H1 (cell line): ENCODE measurements around the gene KIF3B. TPM values are rescaled to one million over a fixed set of nuclear protein-coding genes. Genes with fewer than 3 reads are reported as not detected.

Source experiments
- CEBPB ChIP-seq: IDR thresholded peaks from 2 replicates; pipeline ENCODE4 v1.6.1; 2012; ENCODE audit warnings: low read depth, low read length
- PHF8 ChIP-seq: fragments of 200-600 bp; sonication (generic); conservative IDR thresholded peaks from 2 replicates; pipeline ENCODE4 v1.7.1; 2012; ENCODE audit warnings: low read depth, mild to moderate bottlenecking, inconsistent platforms, low read length, moderate library complexity
- RFX5 ChIP-seq: IDR thresholded peaks from 2 replicates; pipeline ENCODE4 v1.6.1; 2011; ENCODE audit warnings: low read depth, low read length, improper control_type of control experiment, borderline replicate concordance
- RXRA ChIP-seq: IDR thresholded peaks from 2 replicates; pipeline ENCODE4 v1.6.1; 2011; ENCODE audit warnings: low read depth, mild to moderate bottlenecking, low read length, moderate library complexity; ENCODE audit not compliant: insufficient read depth
- SIRT6 ChIP-seq: IDR thresholded peaks from one replicate; pipeline ENCODE4 v1.7.1; 2012; ENCODE audit warnings: low read length, inconsistent platforms
- SIX5 ChIP-seq: IDR thresholded peaks from 2 replicates; pipeline ENCODE4 v1.6.1; 2011; ENCODE audit warnings: mild to moderate bottlenecking, low read depth, low read length
- SP2 ChIP-seq: IDR thresholded peaks from 2 replicates; pipeline ENCODE4 v1.6.1; 2012; ENCODE audit warnings: mild to moderate bottlenecking, low read length, inconsistent platforms
- TBP ChIP-seq: IDR thresholded peaks from 2 replicates; pipeline ENCODE4 v1.6.1; 2011; ENCODE audit warnings: low read depth, low read length, improper control_type of control experiment
- polyA plus RNA-seq, 7 experiments: library from polyadenylated mRNA; depleted of rRNA in 3 of 7; stranded (reverse) in 5 of 7; unstranded in 2 of 7; fragments of >200 nt in 5 of 7; fragments of 200-250 nt in 2 of 7; gene quantifications; 1 replicate in 5 of 7; 2 replicates in 1 of 7; 4 replicates in 1 of 7; pipeline versions ENCODE4 v1.2.1 to v1.2.3, GENCODE V29; 2011 to 2013; ENCODE audit warnings: missing spikeins in 2 of 7, mixed read lengths in 2 of 7
- total RNA-seq: library from RNA; stranded (reverse); fragmentation: NEBNext Ultra II Directional; extraction: Animal tissue kit (Norgen Biotek cat#: 25700); gene quantifications from 2 replicates; pipeline ENCODE4 v1.2.1, GENCODE V29; 2021
- TF ChIP-seq, protein P1 (sequence below): fragments of 300-600 bp; sonication (generic); IDR thresholded peaks from 2 replicates; pipeline ENCODE4 v1.7.1; 2012; ENCODE audit warnings: low read length, moderate library complexity, mild to moderate bottlenecking, inconsistent platforms; ENCODE audit not compliant: insufficient replicate concordance
- TF ChIP-seq, protein P2 (sequence below): IDR thresholded peaks from 2 replicates; pipeline ENCODE4 v1.6.1; 2012; ENCODE audit warnings: inconsistent platforms

The KIF3B gene
- total and polyA plus RNA-seq, 2 of the 8 experiments (the other 6 are each of a cell fraction or from before 2014, with no cell fraction given) = 10.1 to 22.4 TPM

DNA sequence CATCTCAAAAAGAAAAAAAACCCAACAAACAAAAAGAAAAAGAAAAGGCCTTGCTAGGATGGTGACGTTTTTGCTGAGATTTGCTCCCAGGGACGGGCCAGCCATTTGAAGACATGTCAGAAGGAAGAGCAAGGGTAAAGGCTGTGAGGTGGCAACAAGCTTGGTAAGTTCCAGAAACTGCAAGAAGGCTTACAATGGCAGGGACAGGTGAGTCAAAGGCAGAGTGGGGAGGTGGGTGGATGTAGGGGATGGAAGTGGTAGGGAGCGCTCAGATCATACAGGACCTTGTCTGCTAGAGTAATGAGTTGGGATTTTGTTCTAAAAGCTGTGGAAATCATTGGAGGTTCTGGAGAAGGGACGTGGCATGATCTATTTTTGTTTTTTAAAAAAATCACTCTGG lies 4.3 kb downstream of the KIF3B start (continued):
- TF ChIP-seq, protein P1, sequence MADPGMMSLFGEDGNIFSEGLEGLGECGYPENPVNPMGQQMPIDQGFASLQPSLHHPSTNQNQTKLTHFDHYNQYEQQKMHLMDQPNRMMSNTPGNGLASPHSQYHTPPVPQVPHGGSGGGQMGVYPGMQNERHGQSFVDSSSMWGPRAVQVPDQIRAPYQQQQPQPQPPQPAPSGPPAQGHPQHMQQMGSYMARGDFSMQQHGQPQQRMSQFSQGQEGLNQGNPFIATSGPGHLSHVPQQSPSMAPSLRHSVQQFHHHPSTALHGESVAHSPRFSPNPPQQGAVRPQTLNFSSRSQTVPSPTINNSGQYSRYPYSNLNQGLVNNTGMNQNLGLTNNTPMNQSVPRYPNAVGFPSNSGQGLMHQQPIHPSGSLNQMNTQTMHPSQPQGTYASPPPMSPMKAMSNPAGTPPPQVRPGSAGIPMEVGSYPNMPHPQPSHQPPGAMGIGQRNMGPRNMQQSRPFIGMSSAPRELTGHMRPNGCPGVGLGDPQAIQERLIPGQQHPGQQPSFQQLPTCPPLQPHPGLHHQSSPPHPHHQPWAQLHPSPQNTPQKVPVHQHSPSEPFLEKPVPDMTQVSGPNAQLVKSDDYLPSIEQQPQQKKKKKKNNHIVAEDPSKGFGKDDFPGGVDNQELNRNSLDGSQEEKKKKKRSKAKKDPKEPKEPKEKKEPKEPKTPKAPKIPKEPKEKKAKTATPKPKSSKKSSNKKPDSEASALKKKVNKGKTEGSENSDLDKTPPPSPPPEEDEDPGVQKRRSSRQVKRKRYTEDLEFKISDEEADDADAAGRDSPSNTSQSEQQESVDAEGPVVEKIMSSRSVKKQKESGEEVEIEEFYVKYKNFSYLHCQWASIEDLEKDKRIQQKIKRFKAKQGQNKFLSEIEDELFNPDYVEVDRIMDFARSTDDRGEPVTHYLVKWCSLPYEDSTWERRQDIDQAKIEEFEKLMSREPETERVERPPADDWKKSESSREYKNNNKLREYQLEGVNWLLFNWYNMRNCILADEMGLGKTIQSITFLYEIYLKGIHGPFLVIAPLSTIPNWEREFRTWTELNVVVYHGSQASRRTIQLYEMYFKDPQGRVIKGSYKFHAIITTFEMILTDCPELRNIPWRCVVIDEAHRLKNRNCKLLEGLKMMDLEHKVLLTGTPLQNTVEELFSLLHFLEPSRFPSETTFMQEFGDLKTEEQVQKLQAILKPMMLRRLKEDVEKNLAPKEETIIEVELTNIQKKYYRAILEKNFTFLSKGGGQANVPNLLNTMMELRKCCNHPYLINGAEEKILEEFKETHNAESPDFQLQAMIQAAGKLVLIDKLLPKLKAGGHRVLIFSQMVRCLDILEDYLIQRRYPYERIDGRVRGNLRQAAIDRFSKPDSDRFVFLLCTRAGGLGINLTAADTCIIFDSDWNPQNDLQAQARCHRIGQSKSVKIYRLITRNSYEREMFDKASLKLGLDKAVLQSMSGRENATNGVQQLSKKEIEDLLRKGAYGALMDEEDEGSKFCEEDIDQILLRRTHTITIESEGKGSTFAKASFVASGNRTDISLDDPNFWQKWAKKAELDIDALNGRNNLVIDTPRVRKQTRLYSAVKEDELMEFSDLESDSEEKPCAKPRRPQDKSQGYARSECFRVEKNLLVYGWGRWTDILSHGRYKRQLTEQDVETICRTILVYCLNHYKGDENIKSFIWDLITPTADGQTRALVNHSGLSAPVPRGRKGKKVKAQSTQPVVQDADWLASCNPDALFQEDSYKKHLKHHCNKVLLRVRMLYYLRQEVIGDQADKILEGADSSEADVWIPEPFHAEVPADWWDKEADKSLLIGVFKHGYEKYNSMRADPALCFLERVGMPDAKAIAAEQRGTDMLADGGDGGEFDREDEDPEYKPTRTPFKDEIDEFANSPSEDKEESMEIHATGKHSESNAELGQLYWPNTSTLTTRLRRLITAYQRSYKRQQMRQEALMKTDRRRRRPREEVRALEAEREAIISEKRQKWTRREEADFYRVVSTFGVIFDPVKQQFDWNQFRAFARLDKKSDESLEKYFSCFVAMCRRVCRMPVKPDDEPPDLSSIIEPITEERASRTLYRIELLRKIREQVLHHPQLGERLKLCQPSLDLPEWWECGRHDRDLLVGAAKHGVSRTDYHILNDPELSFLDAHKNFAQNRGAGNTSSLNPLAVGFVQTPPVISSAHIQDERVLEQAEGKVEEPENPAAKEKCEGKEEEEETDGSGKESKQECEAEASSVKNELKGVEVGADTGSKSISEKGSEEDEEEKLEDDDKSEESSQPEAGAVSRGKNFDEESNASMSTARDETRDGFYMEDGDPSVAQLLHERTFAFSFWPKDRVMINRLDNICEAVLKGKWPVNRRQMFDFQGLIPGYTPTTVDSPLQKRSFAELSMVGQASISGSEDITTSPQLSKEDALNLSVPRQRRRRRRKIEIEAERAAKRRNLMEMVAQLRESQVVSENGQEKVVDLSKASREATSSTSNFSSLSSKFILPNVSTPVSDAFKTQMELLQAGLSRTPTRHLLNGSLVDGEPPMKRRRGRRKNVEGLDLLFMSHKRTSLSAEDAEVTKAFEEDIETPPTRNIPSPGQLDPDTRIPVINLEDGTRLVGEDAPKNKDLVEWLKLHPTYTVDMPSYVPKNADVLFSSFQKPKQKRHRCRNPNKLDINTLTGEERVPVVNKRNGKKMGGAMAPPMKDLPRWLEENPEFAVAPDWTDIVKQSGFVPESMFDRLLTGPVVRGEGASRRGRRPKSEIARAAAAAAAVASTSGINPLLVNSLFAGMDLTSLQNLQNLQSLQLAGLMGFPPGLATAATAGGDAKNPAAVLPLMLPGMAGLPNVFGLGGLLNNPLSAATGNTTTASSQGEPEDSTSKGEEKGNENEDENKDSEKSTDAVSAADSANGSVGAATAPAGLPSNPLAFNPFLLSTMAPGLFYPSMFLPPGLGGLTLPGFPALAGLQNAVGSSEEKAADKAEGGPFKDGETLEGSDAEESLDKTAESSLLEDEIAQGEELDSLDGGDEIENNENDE = no peak
- TF ChIP-seq RXRA (no peak), SIRT6 (no peak), TBP (no peak), CEBPB (no peak), SIX5 (no peak), SP2 (no peak), PHF8 (no peak), RFX5 (no peak)
- TF ChIP-seq, protein P2, sequence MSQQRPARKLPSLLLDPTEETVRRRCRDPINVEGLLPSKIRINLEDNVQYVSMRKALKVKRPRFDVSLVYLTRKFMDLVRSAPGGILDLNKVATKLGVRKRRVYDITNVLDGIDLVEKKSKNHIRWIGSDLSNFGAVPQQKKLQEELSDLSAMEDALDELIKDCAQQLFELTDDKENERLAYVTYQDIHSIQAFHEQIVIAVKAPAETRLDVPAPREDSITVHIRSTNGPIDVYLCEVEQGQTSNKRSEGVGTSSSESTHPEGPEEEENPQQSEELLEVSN = no peak
